Cortex of kidney (tissue), 1 donor: ENCODE data around the gene ZNF83.
"Not testable (repeated sequence)": the region's sequence is repeated elsewhere in the genome, so short reads cannot be mapped to it uniquely, and the experiment has no call there.

Experiments
- DNase-seq: peaks from one replicate; lab custom pipeline; 2025; lab: John Stamatoyannopoulos, UW

The ZNF83 gene

GRCh38 chr19:52639996-52640395 is 1.8 kb upstream of the ZNF83 start:
- no peak for DNase-seq

- DNase-seq: no peak
Observed at GRCh38 chr19:52638601-52639000, 446 bp upstream of the ZNF83 start.

- DNase-seq: no peak
Observed at GRCh38 chr19:52635786-52636570, 2.2 kb downstream of the ZNF83 start.

- DNase-seq: not testable (repeated sequence)
Observed at GRCh38 chr19:52627441-52627840, 10.7 kb downstream of the ZNF83 start.

GRCh38 chr19:52626915-52627314 is 11.2 kb downstream of the ZNF83 start:
- no peak for DNase-seq

GRCh38 chr19:52622261-52622660 is 15.9 kb downstream of the ZNF83 start:
- DNase-seq: no peak

GRCh38 chr19:52621376-52621775 is 16.8 kb downstream of the ZNF83 start:
- DNase-seq: no peak

- no peak for DNase-seq
Observed at GRCh38 chr19:52613299-52613906, 24.8 kb downstream of the ZNF83 start.

GRCh38 chr19:52603558-52604207 is 34.5 kb downstream of the ZNF83 start:
- no peak for DNase-seq

GRCh38 chr19:52602941-52603340 is 35.2 kb downstream of the ZNF83 start:
- no peak for DNase-seq

- not testable (repeated sequence) for DNase-seq
Observed at GRCh38 chr19:52601974-52602366, 36.2 kb downstream of the ZNF83 start.

GRCh38 chr19:52601025-52601973 is 36.9 kb downstream of the ZNF83 start:
- no peak for DNase-seq

- no peak for DNase-seq
Observed at GRCh38 chr19:52600639-52601024, 37.5 kb downstream of the ZNF83 start.

GRCh38 chr19:52599241-52599640 is 38.9 kb downstream of the ZNF83 start:
- DNase-seq: no peak

- DNase-seq: not testable (repeated sequence)
Observed at GRCh38 chr19:52593441-52593840, 44.7 kb downstream of the ZNF83 start.

GRCh38 chr19:52592301-52592700 is 45.9 kb downstream of the ZNF83 start:
- no peak for DNase-seq

GRCh38 chr19:52590728-52591127 is 47.4 kb downstream of the ZNF83 start:
- DNase-seq: no peak

GRCh38 chr19:52585604-52586003 is 52.6 kb downstream of the ZNF83 start:
- no peak for DNase-seq

GRCh38 chr19:52584736-52585440 is 53.3 kb downstream of the ZNF83 start:
- no peak for DNase-seq

GRCh38 chr19:52570000-52570861 is 67.9 kb downstream of the ZNF83 start, which contains the start of gene ZNF701:
ZNF701 (plus strand) TSS chr19:52570287; CDS start chr19:52574148, 3,861 bp downstream.
- peak; percentile 63 for DNase-seq
